Stomach smooth muscle (tissue), 2 donors: ENCODE results near the gene YPEL5.
"Not testable (repeated sequence)": the region's sequence is repeated elsewhere in the genome, so short reads cannot be mapped to it uniquely, and the experiment has no call there.

Experiments used
- H3K27ac ChIP-seq: one replicate; pipeline ENCODE4 v1.7.0; 2013; ENCODE audit warnings: mild to moderate bottlenecking, low read length, inconsistent platforms
- H3K27me3 ChIP-seq, 2 donors: one replicate each; pipeline ENCODE4 v1.7.0; 2013; ENCODE audit warnings: low read length in 2 of 2; ENCODE audit not compliant: insufficient read depth in 2 of 2, control insufficient read depth in 1 of 2
- H3K36me3 ChIP-seq, 2 donors: one replicate each; pipeline ENCODE4 v1.7.0; 2013; ENCODE audit warnings: low read length in 2 of 2; ENCODE audit not compliant: control insufficient read depth in 2 of 2, insufficient read depth in 2 of 2
- H3K4me1 ChIP-seq: one replicate; pipeline ENCODE4 v1.7.0; 2013; ENCODE audit warnings: low read length; ENCODE audit not compliant: control insufficient read depth, insufficient read depth
- H3K4me3 ChIP-seq, 2 donors: one replicate each; pipeline ENCODE4 v1.7.0; 2013; ENCODE audit warnings: low read length in 2 of 2
- H3K9ac ChIP-seq, 2 donors: one replicate each; pipeline ENCODE4 v1.7.0; 2013; ENCODE audit warnings: low read length in 2 of 2, mild to moderate bottlenecking in 1 of 2
- H3K9me3 ChIP-seq, 2 donors: one replicate each; pipeline ENCODE4 v1.7.0; 2013; ENCODE audit warnings: low read length in 2 of 2; ENCODE audit not compliant: control insufficient read depth in 2 of 2
- donor health status: healthy.
- donor health status: Pancreatic carcinoma.

The YPEL5 gene

GRCh38 chr2:30139131-30139870 lies 7.5 kb upstream of the YPEL5 start:
- Histone ChIP-seq H3K9me3 (no peaks in the 10 kb centered on the region), H3K27me3 (no peaks in the 10 kb centered on the region), H3K27ac (no peak overlapping the region), H3K4me1 (no peaks in the 10 kb centered on the region), H3K36me3 (no peaks in the 10 kb centered on the region), H3K9ac (no peak overlapping the region), H3K4me3 (no peak overlapping the region)

DNA sequence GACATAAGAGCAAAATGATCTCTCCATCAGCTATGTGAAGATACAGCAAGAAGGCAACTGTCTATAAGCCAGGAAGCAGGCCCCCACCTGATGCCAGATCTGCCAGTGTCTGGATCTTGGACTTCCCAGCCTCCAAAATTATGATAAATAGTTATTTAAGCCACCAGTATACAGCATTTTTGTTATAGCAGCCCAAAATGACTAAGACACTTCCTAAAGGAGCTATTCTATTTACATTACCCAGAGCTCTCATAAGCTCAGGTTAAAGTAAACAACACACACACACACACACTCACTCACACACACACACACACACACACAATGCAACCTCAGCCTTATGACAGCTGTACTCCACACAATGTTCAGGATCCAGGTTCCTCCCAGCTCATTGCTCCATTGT lies 5.7 kb upstream of the YPEL5 start:
- H3K27ac ChIP-seq: no peak overlapping the region
- peaks cover under 1% of the 10 kb centered on the region for H3K4me1 ChIP-seq
- no peaks in the 10 kb centered on the region for H3K36me3 ChIP-seq
- H3K9me3 ChIP-seq: no peaks in the 10 kb centered on the region
- H3K9ac ChIP-seq: no peak overlapping the region
- H3K4me3 ChIP-seq: no peak overlapping the region
- no peaks in the 10 kb centered on the region for H3K27me3 ChIP-seq

- H3K36me3 ChIP-seq: no peaks in the 10 kb centered on the region
- no peak overlapping the region for H3K27ac ChIP-seq
- peaks cover 6% of the 10 kb centered on the region for H3K4me1 ChIP-seq
- H3K9ac ChIP-seq: no peak overlapping the region
- no peaks in the 10 kb centered on the region for H3K27me3 ChIP-seq
- H3K4me3 ChIP-seq: no peak overlapping the region
- H3K9me3 ChIP-seq: no peaks in the 10 kb centered on the region
These were observed 2.5 kb upstream of the YPEL5 start for GRCh38 chr2:30144260-30144659.

- not testable (repeated sequence) for H3K9ac ChIP-seq, H3K9me3 ChIP-seq, H3K27ac ChIP-seq, H3K36me3 ChIP-seq, H3K4me3 ChIP-seq, H3K27me3 ChIP-seq
- peaks cover 13% of the 10 kb centered on the region for H3K4me1 ChIP-seq
These were observed 1.9 kb upstream of the YPEL5 start for GRCh38 chr2:30144951-30145350.

DNA sequence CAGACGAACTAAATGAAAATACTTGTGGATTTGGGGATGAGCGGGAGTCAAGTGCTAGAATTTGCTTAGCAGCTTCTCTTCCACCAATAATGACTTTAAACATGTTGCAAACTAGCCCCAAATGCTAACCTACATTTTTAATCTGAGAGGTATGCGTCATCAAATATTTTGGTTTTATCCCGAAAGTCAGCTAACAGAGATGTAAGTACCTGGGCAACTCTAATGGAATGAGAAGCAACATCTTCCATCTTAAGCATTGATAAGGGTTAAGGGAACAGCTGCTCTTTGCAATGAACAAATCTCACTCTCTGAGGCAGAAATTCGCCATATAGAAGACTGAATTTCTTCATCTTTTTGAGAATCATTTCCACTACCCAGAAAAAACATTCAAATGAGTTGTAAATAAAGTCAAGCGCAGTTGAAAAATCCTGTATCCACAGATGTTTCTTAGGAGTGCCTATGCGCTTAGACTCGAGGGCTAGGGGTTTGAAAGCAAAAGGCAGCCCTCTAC lies 926 bp upstream of the YPEL5 start:
- no peaks in the 10 kb centered on the region for H3K9me3 ChIP-seq
- H3K9ac ChIP-seq: peak overlapping the region; percentile 73 to 86
- H3K4me1 ChIP-seq: peaks cover 21% of the 10 kb centered on the region
- H3K27ac ChIP-seq: peak overlapping the region; percentile 80
- H3K36me3 ChIP-seq: no peaks in the 10 kb centered on the region
- H3K4me3 ChIP-seq: peak overlapping the region; percentile 79
- H3K27me3 ChIP-seq: no peaks in the 10 kb centered on the region

DNA sequence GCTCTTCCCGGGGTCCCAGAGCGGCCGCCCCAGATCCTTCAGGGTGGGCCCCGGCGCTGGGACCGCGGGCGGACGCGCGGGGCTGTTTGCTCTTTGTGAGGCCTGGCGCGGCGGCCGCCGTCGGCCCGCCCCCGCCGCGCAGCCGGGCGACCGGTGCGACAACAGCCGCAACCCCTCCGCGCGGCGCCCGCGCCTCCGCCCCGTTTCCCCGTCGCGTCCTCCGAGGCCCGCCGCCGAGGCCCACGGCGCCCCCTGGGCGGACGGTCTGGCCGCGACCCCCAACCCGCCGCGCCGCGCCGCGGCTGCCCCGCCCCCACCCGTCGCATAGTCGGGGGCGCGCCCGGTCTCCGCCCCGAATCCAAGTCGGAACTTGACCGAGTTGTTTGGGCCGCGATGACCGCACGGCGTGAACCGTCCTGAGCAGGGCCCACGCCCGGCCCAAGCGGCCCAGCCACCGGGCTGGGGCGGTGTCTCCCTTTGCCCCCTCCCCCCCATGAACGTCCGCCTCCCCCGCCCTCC lies 448 bp downstream of the YPEL5 start:
- H3K9ac ChIP-seq: peak overlapping the region; percentile 90 to 93
- no peaks in the 10 kb centered on the region for H3K9me3 ChIP-seq
- H3K4me1 ChIP-seq: peaks cover 21% of the 10 kb centered on the region
- H3K27me3 ChIP-seq: no peaks in the 10 kb centered on the region
- peak overlapping the region; percentile 84 for H3K27ac ChIP-seq
- H3K4me3 ChIP-seq: peak overlapping the region; percentile 76 to 85
- no peaks in the 10 kb centered on the region for H3K36me3 ChIP-seq

DNA sequence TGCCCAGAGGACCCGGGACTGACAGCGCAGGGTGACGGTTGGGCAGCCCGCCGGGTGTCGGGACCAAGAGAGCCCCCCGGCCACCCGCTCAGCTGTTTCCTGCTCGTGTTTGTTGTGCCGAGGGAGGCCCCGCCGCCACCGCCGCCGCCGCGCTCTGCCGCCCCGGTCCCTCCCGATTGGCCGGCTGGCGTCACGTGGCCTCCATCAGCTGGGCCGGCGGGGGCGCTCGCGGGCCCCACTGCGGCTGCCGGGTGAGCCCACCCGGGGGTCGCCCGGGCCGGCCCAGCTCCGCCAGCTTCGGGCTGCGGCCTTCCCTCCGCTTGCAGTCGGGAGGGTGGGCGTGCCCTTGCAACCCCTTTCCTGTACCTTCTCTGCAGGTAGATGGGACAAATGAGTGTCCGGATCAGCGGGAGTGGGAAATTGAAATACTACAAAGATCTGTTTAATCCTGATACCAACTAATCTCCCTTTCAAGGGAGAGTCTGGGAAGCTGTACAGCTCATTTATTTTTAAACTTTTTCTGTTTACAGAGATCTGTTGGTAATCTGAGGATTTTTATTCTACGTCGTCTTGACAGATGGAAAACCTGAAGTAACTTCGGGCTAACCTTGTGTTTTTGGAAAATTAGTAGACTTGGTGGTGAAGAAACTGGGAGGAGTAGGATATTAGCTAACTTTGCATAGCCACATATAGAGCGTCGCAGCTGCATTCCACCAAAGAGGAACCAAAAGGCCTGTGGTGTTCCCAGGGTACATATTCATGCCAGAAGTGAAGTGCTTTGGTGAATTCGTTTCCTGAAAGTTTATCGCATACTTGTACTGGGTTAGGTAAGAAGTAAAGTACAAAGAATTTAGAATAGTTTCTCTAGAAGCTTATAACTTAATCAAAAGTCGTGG lies 1.2 kb downstream of the YPEL5 start:
- H3K27me3 ChIP-seq: no peaks in the 10 kb centered on the region
- no peaks in the 10 kb centered on the region for H3K36me3 ChIP-seq
- H3K9ac ChIP-seq: peak overlapping the region; percentile 55 to 85
- peak overlapping the region; percentile 76 to 85 for H3K4me3 ChIP-seq
- peak overlapping the region; percentile 75 for H3K27ac ChIP-seq
- peaks cover 21% of the 10 kb centered on the region for H3K4me1 ChIP-seq
- H3K9me3 ChIP-seq: no peaks in the 10 kb centered on the region

- Histone ChIP-seq H3K9ac (peak overlapping the region in 1 of 2 donors; percentile 79), H3K27ac (no peak overlapping the region), H3K4me3 (no peak overlapping the region), H3K27me3 (no peaks in the 10 kb centered on the region), H3K9me3 (no peaks in the 10 kb centered on the region), H3K4me1 (peaks cover 21% of the 10 kb centered on the region), H3K36me3 (peaks cover 0 to 3% of the 10 kb centered on the region in 2 donors)
These were observed 2.0 kb downstream of the YPEL5 start for GRCh38 chr2:30148850-30149249.

GRCh38 chr2:30149513-30149912 lies 2.7 kb downstream of the YPEL5 start:
- Histone ChIP-seq H3K4me3 (no peak overlapping the region), H3K9me3 (no peaks in the 10 kb centered on the region), H3K4me1 (peaks cover 21% of the 10 kb centered on the region), H3K9ac (no peak overlapping the region), H3K27ac (no peak overlapping the region), H3K27me3 (no peaks in the 10 kb centered on the region), H3K36me3 (peaks cover 0 to 3% of the 10 kb centered on the region in 2 donors)

GRCh38 chr2:30149976-30150375 lies 3.2 kb downstream of the YPEL5 start:
- Histone ChIP-seq H3K4me1 (peaks cover 21% of the 10 kb centered on the region), H3K9ac (no peak overlapping the region), H3K27me3 (no peaks in the 10 kb centered on the region), H3K27ac (no peak overlapping the region), H3K9me3 (no peaks in the 10 kb centered on the region), H3K36me3 (peaks cover 0 to 3% of the 10 kb centered on the region in 2 donors), H3K4me3 (no peak overlapping the region)
